Activated CD4-positive, alpha-beta memory T cell treated with anti-CD3 and anti-CD28 coated beads, Interleukin-2, amount 10 ng/mL, durations not matched to agents 7 days and 5 days (primary cell): ENCODE measurements around the gene ITPK1. TPM values are rescaled to one million over a fixed set of nuclear protein-coding genes. Genes with fewer than 3 reads are reported as not detected.
"Not testable (repeated sequence)": the region's sequence is repeated elsewhere in the genome, so short reads cannot be mapped to it uniquely, and the experiment has no call there.

Experiments used
- CTCF ChIA-PET: fragments of 350-600 bp; sonication (Branson Sonifier 250); formaldehyde crosslinking; loops from one replicate; lab custom pipeline; 2021; ENCODE audit warnings: antibody characterized with exemption, inconsistent platforms; lab: Charles Lee
- POLR2A ChIA-PET: fragments of 350-600 bp; sonication (Branson Sonifier 250); formaldehyde crosslinking; loops from one replicate; lab custom pipeline; 2021; ENCODE audit warnings: antibody characterized with exemption; lab: Charles Lee
- DNase-seq: peaks from one replicate; pipeline ENCODE4 v3.0.0-alpha.2; 2020
- H3K27ac Mint-ChIP-seq: one replicate; pipeline ENCODE4 v1.8.0; 2021; ENCODE audit warnings: mild to moderate bottlenecking, mixed read lengths
- H3K27me3 Mint-ChIP-seq: one replicate; pipeline ENCODE4 v1.8.0; 2021; ENCODE audit warnings: mixed read lengths
- H3K36me3 Mint-ChIP-seq: one replicate; pipeline ENCODE4 v1.8.0; 2021; ENCODE audit warnings: low read depth, mixed read lengths
- H3K4me1 Mint-ChIP-seq: one replicate; pipeline ENCODE4 v1.8.0; 2021; ENCODE audit warnings: mixed read lengths
- H3K4me3 Mint-ChIP-seq: one replicate; pipeline ENCODE4 v1.8.0; 2021; ENCODE audit warnings: mild to moderate bottlenecking, mixed read lengths
- H3K9me3 Mint-ChIP-seq: one replicate; pipeline ENCODE4 v1.8.0; 2021; ENCODE audit warnings: mixed read lengths
- total RNA-seq, 2 experiments: library from RNA; stranded (reverse); gene quantifications; one replicate each; pipeline ENCODE4 v1.2.3, GENCODE V29; 2021

ITPK1 gene
- total RNA-seq, 2 experiments from 2014 or later: 59.3 to 62.3 TPM

DNA sequence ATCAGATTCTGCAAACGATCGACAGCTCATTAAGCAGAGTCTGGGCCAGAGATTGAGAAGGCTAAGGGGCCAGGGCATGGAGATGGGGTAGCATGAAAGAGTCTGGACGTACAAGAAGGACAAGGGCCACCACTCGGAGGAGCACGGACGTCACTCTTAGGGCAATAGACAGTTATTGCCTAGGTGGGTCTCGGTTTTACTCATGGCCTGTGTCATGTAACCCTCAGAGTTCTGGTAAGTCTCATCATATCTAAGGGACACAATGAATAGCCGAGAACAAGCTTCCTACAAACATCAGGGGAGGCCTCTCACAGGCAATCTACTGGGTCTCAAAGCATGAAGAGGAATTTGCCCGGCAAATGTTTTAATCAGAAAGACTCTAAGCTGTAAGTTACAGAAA is 30.4 kb upstream of the ITPK1 start:
- Mint-ChIP-seq H3K27ac (peak overlapping the region; percentile 55), H3K36me3 (no peaks in the 10 kb centered on the region), H3K4me1 (peaks cover 19% of the 10 kb centered on the region), H3K9me3 (no peaks in the 10 kb centered on the region), H3K27me3 (no peaks in the 10 kb centered on the region), H3K4me3 (no peak overlapping the region)
- no peak for DNase-seq
- CTCF ChIA-PET: interaction anchor here (0.9 to 2.1 kb wide), 3 partner anchors 14 to 199 kb away, joined by 4 to 10 read pairs (median 7); no protein-coding TSS in a partner anchor
- POLR2A ChIA-PET: no interaction called here

DNA sequence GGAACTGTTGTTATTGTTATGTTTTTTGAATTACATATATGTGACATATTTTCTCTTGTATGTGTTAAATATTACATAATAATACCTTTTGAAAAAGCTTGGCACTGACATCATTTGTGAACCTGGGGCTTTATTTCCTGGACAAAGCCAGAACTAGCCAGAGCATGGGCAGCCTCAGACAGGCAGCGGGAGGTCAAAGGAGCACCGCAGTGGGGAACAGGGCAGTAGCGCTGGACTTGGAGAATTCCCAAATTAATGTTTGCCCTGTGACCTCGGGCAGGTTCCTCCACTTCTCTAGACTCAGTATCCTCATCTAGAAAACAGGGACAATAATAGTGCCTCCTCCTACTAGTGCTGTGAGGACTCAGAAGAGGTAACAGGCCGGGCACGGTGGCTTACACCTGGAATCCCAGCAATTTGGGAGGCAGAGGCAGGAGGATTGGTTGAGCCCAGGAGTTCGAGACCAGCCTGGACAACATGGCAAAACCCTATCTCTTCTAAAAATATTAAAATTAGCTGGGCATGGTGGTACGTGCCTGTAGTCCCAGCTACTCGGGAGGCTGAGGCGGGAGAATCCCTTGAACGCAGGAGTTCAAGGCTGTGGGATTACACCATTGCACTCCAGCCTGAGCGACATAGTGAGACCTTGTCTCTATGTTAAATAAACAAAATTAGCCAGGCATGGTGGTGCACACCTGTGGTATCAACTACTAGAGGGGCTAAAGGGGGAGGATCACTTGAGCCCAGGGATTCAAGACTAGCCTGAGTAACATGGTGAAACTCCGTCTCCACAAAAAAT is 27.3 kb upstream of the ITPK1 start:
- Mint-ChIP-seq H3K9me3 (no peaks in the 10 kb centered on the region), H3K27me3 (peaks cover 2% of the 10 kb centered on the region), H3K36me3 (no peaks in the 10 kb centered on the region), H3K4me1 (peaks cover 11% of the 10 kb centered on the region), H3K4me3 (no peak overlapping the region), H3K27ac (no peak overlapping the region)
- no peak for DNase-seq
- ChIA-PET CTCF (interaction anchor here (0.8 kb wide), 1 partner anchor 30 kb away, joined by 3 read pairs; no protein-coding TSS in a partner anchor), POLR2A (no interaction called here)

DNA sequence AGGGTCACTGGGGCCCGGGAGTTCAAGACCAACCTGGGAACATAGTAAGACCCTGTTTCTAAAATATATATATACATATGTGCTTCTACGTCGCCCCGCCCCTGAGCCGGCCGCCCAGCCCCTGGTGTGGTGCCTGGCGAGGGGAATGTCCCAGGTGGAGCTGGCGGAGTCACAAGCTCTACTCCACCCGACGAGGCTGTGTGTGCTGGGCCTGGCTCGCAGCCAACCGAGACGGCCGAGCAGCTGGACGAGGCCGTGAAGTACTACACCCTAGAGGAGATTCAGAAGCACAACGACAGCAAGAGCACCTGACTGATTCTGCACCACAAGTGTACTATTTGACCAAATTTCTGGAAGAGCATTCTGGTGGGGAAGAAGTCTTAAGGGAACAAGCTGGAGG is 22.1 kb upstream of the ITPK1 start:
- POLR2A ChIA-PET: no interaction called here
- no peaks in the 10 kb centered on the region for H3K36me3 Mint-ChIP-seq
- H3K4me3 Mint-ChIP-seq: no peak overlapping the region

DNA sequence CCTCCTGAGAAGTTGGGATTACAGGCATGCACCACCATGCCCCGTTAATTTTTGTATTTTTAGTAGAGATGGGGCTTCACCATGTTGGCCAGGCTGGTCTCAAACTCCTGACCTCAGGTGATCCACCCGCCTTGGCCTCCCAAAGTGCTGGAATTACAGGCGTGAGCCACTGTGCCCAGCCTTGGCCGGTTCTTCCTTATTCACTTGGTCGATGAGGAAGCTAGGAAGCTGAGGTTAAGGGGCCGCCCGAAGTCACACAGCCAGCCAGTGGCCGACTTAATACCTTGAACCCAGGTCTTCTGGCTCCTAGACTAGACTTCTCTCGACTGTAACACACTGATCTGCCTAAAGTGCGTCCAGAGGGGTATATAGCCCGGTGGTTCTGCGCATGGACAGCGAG is 20.8 kb upstream of the ITPK1 start:
- H3K4me1 Mint-ChIP-seq, H3K27me3 Mint-ChIP-seq, H3K27ac Mint-ChIP-seq, DNase-seq, H3K4me3 Mint-ChIP-seq, POLR2A ChIA-PET, H3K36me3 Mint-ChIP-seq, H3K9me3 Mint-ChIP-seq: not testable (repeated sequence)
- CTCF ChIA-PET: interaction anchor here (3.5 kb wide), 1 partner anchor 23 kb away, joined by 42 read pairs; no protein-coding TSS in a partner anchor

More for the DNA sequence above, 22.1 kb upstream of the ITPK1 start:
- peaks cover 2% of the 10 kb centered on the region for H3K27me3 Mint-ChIP-seq
- peaks cover 4% of the 10 kb centered on the region for H3K4me1 Mint-ChIP-seq
- H3K27ac Mint-ChIP-seq: no peak overlapping the region
- CTCF ChIA-PET: interaction anchor here (1.3 to 3.5 kb wide), 3 partner anchors 24 to 186 kb away, joined by 4 to 42 read pairs (median 10); no protein-coding TSS in a partner anchor
- no peak for DNase-seq
- H3K9me3 Mint-ChIP-seq: no peaks in the 10 kb centered on the region

DNA sequence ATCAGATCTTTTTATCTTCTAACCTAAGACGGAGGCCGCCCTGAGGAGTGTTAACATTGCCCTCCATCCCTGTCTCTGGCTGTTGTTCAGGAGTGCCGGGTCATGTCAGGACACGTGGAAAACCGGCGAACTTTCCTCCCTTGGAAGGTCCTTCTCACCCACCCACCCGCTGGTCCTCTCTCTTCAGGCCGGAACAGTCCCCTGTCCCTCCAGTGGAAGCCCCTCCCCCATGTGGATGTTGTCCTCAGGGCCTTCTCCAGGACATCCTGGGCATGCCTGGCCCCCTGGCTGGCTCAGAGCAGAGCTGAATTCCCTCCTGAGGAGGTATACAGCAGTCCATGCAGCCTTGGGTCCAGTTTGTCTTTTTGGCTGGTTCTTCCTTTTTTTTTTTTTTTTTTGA is 20.3 kb upstream of the ITPK1 start:
- Mint-ChIP-seq H3K27ac (no peak overlapping the region), H3K4me3 (no peak overlapping the region), H3K9me3 (no peaks in the 10 kb centered on the region), H3K4me1 (peaks cover 4% of the 10 kb centered on the region), H3K36me3 (no peaks in the 10 kb centered on the region), H3K27me3 (peaks cover 2% of the 10 kb centered on the region)
- DNase-seq: no peak
- CTCF ChIA-PET: interaction anchor here (2.1 kb wide), 1 partner anchor 23 kb away, joined by 8 read pairs; no protein-coding TSS in a partner anchor
- POLR2A ChIA-PET: interaction anchor here (0.6 kb wide), 1 partner anchor 9 kb away, joined by 5 read pairs; no protein-coding TSS in a partner anchor

GRCh38 chr14:93135399-93135798 is 19.7 kb upstream of the ITPK1 start:
- ChIA-PET POLR2A (no interaction called here), CTCF (interaction anchor here (2.1 kb wide), 1 partner anchor 22 kb away, joined by 8 read pairs; no protein-coding TSS in a partner anchor)
- Mint-ChIP-seq H3K9me3 (no peaks in the 10 kb centered on the region), H3K36me3 (no peaks in the 10 kb centered on the region), H3K27ac (no peak overlapping the region), H3K4me1 (peaks cover 4% of the 10 kb centered on the region), H3K4me3 (no peak overlapping the region), H3K27me3 (peaks cover 2% of the 10 kb centered on the region)
- no peak for DNase-seq

- Mint-ChIP-seq H3K27ac (no peak overlapping the region), H3K36me3 (no peaks in the 10 kb centered on the region), H3K27me3 (peaks cover 3% of the 10 kb centered on the region), H3K4me1 (no peaks in the 10 kb centered on the region), H3K9me3 (no peaks in the 10 kb centered on the region), H3K4me3 (no peak overlapping the region)
- DNase-seq: no peak
- CTCF ChIA-PET: interaction anchor here (0.7 to 2.9 kb wide), 6 partner anchors 8 to 182 kb away, joined by 3 to 53 read pairs (median 12); partner anchors contain the start of gene ITPK1
- POLR2A ChIA-PET: interaction anchor here (1.1 kb wide), 1 partner anchor 17 kb away, joined by 3 read pairs; no protein-coding TSS in a partner anchor
Measured at GRCh38 chr14:93133464-93133863, 17.7 kb upstream of the ITPK1 start.

DNA sequence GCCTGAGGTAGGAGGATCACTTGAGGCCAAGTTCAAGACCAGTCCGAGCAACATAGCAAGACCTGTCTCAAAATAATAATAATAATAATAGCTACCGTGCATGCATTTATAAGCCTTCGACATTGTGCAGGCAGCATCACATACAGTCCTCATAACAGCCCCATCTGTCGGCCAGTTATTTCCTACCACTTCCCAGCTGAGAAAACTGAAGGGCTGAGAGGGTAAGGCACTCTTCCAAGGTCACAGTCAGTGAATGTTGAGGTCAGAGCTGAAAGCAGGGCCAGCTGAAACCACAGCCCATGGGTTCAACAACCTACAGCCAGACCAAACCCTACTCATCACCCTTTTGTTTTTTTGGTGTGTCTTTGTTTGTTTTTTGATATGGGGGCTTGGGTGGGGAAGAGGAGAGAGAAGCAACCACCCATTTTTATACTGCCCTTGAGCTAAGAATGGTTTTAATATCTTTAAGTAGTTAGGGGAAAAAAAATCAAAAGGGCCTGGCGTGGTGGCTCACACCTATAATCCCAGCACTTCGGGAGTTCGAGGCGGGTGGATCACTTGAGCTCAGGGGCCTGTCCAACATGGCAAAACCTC is 16.8 kb upstream of the ITPK1 start:
- H3K9me3 Mint-ChIP-seq: no peaks in the 10 kb centered on the region
- no peaks in the 10 kb centered on the region for H3K36me3 Mint-ChIP-seq
- POLR2A ChIA-PET: interaction anchor here (1.1 to 1.5 kb wide), 2 partner anchors 16 to 18 kb away, joined by 3 to 11 read pairs; no protein-coding TSS in a partner anchor
- CTCF ChIA-PET: interaction anchor here (1.0 to 2.9 kb wide), 11 partner anchors 9 to 191 kb away, joined by 4 to 53 read pairs (median 7); partner anchors contain the start of gene ITPK1
- H3K27me3 Mint-ChIP-seq: peaks cover 7% of the 10 kb centered on the region
- H3K4me1 Mint-ChIP-seq: no peaks in the 10 kb centered on the region
- DNase-seq: peak; percentile 32
- H3K4me3 Mint-ChIP-seq: no peak overlapping the region
- H3K27ac Mint-ChIP-seq: no peak overlapping the region

- DNase-seq, H3K36me3 Mint-ChIP-seq, H3K4me1 Mint-ChIP-seq, H3K4me3 Mint-ChIP-seq, POLR2A ChIA-PET, H3K27me3 Mint-ChIP-seq, H3K27ac Mint-ChIP-seq, H3K9me3 Mint-ChIP-seq: not testable (repeated sequence)
- CTCF ChIA-PET: interaction anchor here (1.6 to 2.9 kb wide), 6 partner anchors 10 to 179 kb away, joined by 6 to 53 read pairs (median 12); partner anchors contain the start of gene ITPK1
Measured at GRCh38 chr14:93131257-93131820, 15.6 kb upstream of the ITPK1 start.

DNA sequence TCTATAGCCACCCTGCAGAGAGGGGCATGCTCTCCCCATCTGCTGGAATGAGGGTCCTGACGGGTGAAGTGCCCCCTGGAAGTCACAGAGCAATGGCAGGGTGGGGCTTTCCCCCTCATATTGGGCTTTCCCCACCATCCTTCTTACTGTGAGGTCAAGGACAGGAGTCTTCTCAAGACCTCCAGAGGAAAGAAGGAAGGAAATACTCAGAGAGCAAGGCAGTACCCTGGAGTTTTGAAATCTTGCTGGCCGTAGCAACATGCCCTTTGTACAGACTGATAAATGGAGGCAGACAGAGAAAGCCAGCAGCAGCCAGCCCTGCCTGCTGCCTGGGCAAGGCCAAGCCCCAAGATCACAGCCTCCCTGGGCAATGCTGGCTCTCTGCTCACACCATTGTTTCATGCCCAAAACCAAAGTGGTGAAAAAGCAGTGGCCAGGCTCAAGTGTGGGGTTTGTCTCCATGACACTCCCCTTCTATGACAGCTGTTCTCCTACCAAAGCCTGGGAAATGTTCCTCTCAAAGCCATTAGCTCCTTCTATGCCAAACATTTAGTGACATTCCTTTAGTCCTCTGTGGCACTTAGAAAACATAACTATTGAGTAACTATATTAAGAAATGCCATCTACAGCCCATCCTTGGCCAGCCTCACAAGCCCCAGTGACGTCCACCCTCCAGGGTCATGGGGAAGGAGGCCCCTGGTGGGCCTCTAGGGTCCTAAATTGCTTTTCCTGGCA is 13.2 kb upstream of the ITPK1 start:
- H3K4me1 Mint-ChIP-seq: no peaks in the 10 kb centered on the region
- ChIA-PET CTCF (interaction anchor here (0.6 to 1.3 kb wide), 2 partner anchors 16 to 50 kb away, joined by 3 read pairs; no protein-coding TSS in a partner anchor), POLR2A (interaction anchor here (0.8 kb wide), 1 partner anchor 12 kb away, joined by 3 read pairs; no protein-coding TSS in a partner anchor)
- H3K27ac Mint-ChIP-seq: no peak overlapping the region
- peaks cover 9% of the 10 kb centered on the region for H3K27me3 Mint-ChIP-seq
- H3K36me3 Mint-ChIP-seq: no peaks in the 10 kb centered on the region
- H3K4me3 Mint-ChIP-seq: no peak overlapping the region
- no peaks in the 10 kb centered on the region for H3K9me3 Mint-ChIP-seq
- DNase-seq: no peak

GRCh38 chr14:93126111-93126510 is 10.4 kb upstream of the ITPK1 start:
- H3K36me3 Mint-ChIP-seq: no peaks in the 10 kb centered on the region
- DNase-seq: no peak
- H3K27ac Mint-ChIP-seq: no peak overlapping the region
- peaks cover under 1% of the 10 kb centered on the region for H3K4me1 Mint-ChIP-seq
- no peak overlapping the region for H3K4me3 Mint-ChIP-seq
- H3K27me3 Mint-ChIP-seq: peaks cover 9% of the 10 kb centered on the region
- no peaks in the 10 kb centered on the region for H3K9me3 Mint-ChIP-seq
- CTCF ChIA-PET: interaction anchor here (2.1 kb wide), 1 partner anchor 13 kb away, joined by 12 read pairs; no protein-coding TSS in a partner anchor
- POLR2A ChIA-PET: interaction anchor here (1.5 kb wide), 1 partner anchor 11 kb away, joined by 3 read pairs; the partner anchor contains the start of gene ITPK1

GRCh38 chr14:93122826-93123225 is 7.1 kb upstream of the ITPK1 start:
- Mint-ChIP-seq H3K9me3 (no peaks in the 10 kb centered on the region), H3K4me3 (no peak overlapping the region), H3K36me3 (no peaks in the 10 kb centered on the region), H3K27me3 (peaks cover 3% of the 10 kb centered on the region), H3K4me1 (peaks cover 4% of the 10 kb centered on the region), H3K27ac (no peak overlapping the region)
- DNase-seq: no peak
- ChIA-PET POLR2A (no interaction called here), CTCF (interaction anchor here (0.5 to 6.4 kb wide), 2 partner anchors 9 to 535 kb away, joined by 4 to 31 read pairs; no protein-coding TSS in a partner anchor)
